ENCODE measurements around the gene NLGN2. TPM values are rescaled to one million over a fixed set of nuclear protein-coding genes. Genes with fewer than 3 reads are reported as not detected.

Gene NLGN2
- total and polyA plus RNA-seq, 7 donors: 2.8 to 11.5 (median 6.5) TPM

DNA sequence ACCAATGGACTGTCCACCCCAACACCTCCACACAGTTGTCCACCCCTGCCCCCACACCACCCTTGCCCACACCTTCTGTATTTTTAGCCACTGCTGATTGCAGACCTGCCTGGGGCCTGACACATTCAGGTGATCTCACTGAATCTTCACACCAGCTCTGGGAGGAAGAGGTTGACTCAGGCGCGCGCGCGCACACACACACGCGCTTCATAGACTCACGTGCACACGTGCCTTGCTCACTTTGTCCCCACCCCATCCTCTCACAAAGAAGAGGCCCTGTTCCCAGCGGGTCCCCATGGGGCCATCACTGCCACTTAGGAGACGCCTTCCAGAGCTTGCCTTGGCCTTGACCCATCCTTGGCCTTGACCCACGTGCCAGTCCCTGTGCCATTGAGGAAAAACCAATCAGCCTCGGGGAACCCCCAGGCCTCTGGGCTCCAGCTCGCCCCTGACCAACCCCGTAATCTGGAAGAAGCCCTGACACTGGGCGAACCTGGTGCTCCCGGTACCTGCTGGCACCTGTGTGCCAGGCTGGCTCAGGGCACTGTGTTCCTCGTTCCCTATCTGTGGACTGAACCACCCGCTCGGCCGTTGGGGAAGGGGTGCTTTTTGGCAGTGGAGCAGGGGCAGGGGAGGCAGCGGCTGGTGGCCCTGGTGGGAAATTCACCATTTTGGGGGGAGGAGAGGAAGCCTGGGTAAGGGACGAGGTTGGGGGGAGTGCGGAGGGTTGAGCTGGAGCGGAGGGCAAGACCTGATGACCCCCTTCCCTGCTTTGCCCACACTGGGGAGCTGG, 3.2 kb downstream of the NLGN2 start:
- Histone ChIP-seq H3K9me3 (no peaks in the 10 kb centered on the region), H3K4me1 (no peaks in the 10 kb centered on the region), H3K4me3 (no peak overlapping the region), H3K27me3 (ENCODE audit: insufficient read depth in 3 of 3, low read length in 2 of 3) (no peaks in the 10 kb centered on the region), H3K36me3 (ENCODE audit: insufficient read depth in 1 of 2, low read depth in 1 of 2) (peaks cover 0 to 5% of the 10 kb centered on the region in 2 donors), H3K27ac (no peak overlapping the region)
- ATAC-seq (no peak), DNase-seq (no peak)
- intact Hi-C loops (cut with DNase I): no loop called here
- WGBS, 3 donors: 87 to 93% (median 90%) methylated on average over 25 of the region's 25 CpGs
- TF ChIP-seq, protein P1, sequence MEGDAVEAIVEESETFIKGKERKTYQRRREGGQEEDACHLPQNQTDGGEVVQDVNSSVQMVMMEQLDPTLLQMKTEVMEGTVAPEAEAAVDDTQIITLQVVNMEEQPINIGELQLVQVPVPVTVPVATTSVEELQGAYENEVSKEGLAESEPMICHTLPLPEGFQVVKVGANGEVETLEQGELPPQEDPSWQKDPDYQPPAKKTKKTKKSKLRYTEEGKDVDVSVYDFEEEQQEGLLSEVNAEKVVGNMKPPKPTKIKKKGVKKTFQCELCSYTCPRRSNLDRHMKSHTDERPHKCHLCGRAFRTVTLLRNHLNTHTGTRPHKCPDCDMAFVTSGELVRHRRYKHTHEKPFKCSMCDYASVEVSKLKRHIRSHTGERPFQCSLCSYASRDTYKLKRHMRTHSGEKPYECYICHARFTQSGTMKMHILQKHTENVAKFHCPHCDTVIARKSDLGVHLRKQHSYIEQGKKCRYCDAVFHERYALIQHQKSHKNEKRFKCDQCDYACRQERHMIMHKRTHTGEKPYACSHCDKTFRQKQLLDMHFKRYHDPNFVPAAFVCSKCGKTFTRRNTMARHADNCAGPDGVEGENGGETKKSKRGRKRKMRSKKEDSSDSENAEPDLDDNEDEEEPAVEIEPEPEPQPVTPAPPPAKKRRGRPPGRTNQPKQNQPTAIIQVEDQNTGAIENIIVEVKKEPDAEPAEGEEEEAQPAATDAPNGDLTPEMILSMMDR (IDR thresholded peaks at IDR 0.05): no peak

DNA sequence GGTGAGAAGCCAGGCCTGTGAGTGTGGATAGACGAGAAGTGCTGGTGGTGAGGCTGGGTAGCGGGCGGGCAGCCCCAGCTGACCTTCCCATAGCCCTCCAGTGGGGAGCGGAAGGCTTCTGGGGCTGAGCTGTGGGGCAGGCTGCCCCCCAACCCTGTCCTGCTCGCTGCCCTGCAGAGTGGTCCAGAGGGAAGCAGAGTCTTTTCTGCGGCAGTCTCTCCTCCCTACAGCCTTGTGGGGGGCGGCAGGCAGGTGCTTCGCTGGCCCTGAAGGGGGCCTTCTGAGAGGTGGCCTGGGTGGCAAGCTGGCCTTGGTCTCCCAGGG, 3.7 kb downstream of the NLGN2 start:
- peaks cover 0 to 5% of the 10 kb centered on the region in 2 donors for H3K36me3 ChIP-seq (ENCODE audit: insufficient read depth in 1 of 2, low read depth in 1 of 2)
- 89 to 98% (median 94%) methylated on average over 8 of the region's 8 CpGs for WGBS, 3 donors
- no peak overlapping the region for H3K4me3 ChIP-seq
- ATAC-seq: no peak
- no peaks in the 10 kb centered on the region for H3K27me3 ChIP-seq (ENCODE audit: insufficient read depth in 3 of 3, low read length in 2 of 3)
- intact Hi-C loops (cut with DNase I): no loop called here
- H3K27ac ChIP-seq: no peak overlapping the region
- no peaks in the 10 kb centered on the region for H3K9me3 ChIP-seq
- TF ChIP-seq, protein P1 (IDR thresholded peaks at IDR 0.05): no peak
- DNase-seq: no peak
- no peaks in the 10 kb centered on the region for H3K4me1 ChIP-seq

DNA sequence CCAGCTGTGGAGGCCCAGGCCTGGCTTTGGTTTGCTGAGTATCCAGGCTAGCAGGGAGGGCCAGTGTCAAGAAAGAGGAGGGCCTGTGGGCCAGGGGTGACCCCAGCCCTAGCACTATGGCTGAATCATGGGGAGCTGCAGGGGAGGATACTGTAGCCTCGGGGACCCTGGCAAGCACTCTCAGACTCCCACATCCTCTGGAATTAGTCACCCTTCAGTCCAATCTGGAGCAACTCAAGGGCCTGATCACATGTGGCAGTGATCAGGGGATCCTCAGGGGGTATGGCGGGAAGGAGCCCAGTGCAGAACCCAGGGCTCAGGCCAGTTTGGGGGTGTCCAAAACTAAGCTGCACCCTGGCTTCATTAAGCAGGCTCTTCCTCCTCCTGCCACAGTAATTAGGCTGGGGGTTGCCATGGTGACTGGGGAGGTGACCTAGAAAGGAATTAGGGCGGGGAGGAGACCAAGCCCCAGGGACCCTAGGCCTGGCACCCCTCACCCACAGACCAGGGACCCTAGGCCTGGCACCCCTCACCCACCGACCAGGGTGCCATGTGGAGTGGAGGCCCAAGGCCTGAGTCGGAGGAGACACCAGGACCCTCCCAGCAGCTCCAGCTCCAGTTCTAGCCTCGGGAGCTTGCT, 5.8 kb downstream of the NLGN2 start:
- DNase-seq: peak in 1 of 2 donors; percentile 46
- H3K4me1 ChIP-seq: no peaks in the 10 kb centered on the region
- 79 to 85% (median 83%) methylated on average over 6 of the region's 6 CpGs for WGBS, 3 donors
- intact Hi-C loops (cut with DNase I): no loop called here
- H3K4me3 ChIP-seq: no peak overlapping the region
- peak in 1 of 4 donors; percentile 10 for ATAC-seq
- peaks cover 0 to 5% of the 10 kb centered on the region in 2 donors for H3K36me3 ChIP-seq (ENCODE audit: insufficient read depth in 1 of 2, low read depth in 1 of 2)
- no peak overlapping the region for H3K27ac ChIP-seq
- H3K9me3 ChIP-seq: no peaks in the 10 kb centered on the region
- no peaks in the 10 kb centered on the region for H3K27me3 ChIP-seq (ENCODE audit: insufficient read depth in 3 of 3, low read length in 2 of 3)
- TF ChIP-seq, protein P1 (IDR thresholded peaks at IDR 0.05): no peak

DNA sequence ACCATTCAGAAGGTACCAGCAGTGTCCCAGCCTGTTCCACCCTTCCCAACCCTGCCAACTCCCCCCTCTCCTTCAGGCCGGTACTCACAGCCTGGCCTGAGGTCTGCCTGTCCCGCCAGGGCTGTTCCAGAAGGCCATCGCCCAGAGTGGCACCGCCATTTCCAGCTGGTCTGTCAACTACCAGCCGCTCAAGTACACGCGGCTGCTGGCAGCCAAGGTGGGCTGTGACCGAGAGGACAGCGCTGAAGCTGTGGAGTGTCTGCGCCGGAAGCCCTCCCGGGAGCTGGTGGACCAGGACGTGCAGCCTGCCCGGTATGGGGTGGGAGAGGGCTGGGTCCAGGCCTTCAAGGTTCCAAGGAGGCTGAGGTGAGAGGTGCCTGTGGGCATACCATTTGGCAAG, 7.2 kb downstream of the NLGN2 start:
- H3K4me3 ChIP-seq: no peak overlapping the region
- DNase-seq (no peak), ATAC-seq (no peak)
- H3K27ac ChIP-seq: no peak overlapping the region
- intact Hi-C loops (cut with DNase I): no loop called here
- peaks cover 0 to 5% of the 10 kb centered on the region in 2 donors for H3K36me3 ChIP-seq (ENCODE audit: insufficient read depth in 1 of 2, low read depth in 1 of 2)
- TF ChIP-seq, protein P1 (IDR thresholded peaks at IDR 0.05): no peak
- no peaks in the 10 kb centered on the region for H3K4me1 ChIP-seq
- 80 to 85% (median 82%) methylated on average over 14 of the region's 14 CpGs for WGBS, 3 donors
- H3K27me3 ChIP-seq (ENCODE audit: insufficient read depth in 3 of 3, low read length in 2 of 3): no peaks in the 10 kb centered on the region
- no peaks in the 10 kb centered on the region for H3K9me3 ChIP-seq
